NCI-H128 (cell line): ENCODE data around the gene ADPRHL1.
A peak's percentile ranks its signal among the peaks of the same experiment; 100 is the strongest.

Experiments used
- DNase-seq: peaks from one replicate; lab custom pipeline; 2025; ENCODE audit not compliant: unreplicated experiment; lab: John Stamatoyannopoulos, UW

ADPRHL1 gene

DNA sequence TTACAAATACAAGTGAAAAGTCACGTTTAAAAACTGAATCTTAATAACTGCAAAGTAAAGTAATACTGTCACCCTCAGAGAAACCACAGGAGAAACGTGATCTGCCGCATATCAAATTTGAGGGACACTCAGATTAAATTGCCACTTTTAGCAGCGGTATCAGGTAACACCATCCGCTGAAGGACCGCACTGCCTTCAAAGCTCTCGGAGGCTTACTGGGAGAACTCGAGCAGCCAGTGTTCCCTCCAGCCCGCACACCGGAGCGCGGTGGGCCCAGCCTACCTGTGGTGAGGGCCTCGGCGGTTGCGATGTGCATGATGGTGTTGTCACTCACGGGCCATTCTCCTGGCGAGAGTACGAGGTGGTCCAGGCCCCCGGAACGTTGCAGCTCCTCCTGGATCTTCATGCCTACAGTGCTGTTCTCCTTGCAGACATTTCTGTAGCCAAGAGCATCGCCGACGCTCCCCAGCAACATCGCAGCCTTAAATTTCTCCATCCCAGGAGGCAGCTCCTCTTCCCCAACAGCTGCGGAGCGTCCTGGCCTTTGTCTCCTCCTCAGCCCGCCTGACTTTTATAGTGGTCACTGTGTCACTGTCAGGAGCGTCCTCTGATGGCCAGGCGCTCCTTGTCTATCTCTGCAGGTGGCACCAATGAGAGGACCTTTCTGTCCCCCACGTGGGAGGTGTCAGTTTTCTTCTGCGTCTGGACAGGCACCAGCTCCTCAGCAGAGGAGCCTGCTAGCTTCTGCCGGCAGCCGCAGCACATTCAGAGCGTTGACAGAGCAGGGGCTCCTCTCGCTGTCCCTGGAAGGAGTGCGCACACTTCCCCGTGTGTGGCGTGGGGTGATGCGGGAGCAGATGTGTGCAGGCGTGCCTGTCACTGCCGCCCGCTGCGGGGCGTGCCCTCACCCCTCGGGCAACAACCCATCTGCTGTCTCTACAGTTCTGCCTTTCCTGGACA lies at the start of gene ADPRHL1:
Gene ADPRHL1, minus strand, starts transcription at position 547 of the 960 bp plus-strand sequence. Its CDS starts 51 bp downstream, at position 496.
- DNase-seq, result no peak

DNA sequence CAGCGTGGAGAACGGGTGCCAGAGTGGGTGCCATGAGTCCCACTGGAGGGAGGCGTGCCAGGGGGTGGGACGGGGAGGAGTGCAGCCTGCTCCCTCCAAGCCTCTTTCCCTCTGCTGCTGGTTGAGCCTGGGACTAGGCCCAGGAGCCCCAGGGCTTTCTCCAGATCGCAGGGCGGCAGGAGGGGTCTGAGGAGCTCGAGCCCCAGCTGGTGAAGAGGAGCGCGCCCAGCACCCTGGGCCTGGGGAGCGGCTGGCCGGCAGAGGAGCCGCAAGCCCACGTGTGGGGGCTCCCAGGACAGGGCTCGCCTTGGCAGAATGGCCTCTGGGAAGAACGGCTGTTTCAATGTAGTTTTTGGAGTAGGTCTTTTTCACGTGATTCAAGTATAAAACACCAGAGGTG lies 49.4 kb upstream of the ADPRHL1 start:
- no peak for DNase-seq

DNA sequence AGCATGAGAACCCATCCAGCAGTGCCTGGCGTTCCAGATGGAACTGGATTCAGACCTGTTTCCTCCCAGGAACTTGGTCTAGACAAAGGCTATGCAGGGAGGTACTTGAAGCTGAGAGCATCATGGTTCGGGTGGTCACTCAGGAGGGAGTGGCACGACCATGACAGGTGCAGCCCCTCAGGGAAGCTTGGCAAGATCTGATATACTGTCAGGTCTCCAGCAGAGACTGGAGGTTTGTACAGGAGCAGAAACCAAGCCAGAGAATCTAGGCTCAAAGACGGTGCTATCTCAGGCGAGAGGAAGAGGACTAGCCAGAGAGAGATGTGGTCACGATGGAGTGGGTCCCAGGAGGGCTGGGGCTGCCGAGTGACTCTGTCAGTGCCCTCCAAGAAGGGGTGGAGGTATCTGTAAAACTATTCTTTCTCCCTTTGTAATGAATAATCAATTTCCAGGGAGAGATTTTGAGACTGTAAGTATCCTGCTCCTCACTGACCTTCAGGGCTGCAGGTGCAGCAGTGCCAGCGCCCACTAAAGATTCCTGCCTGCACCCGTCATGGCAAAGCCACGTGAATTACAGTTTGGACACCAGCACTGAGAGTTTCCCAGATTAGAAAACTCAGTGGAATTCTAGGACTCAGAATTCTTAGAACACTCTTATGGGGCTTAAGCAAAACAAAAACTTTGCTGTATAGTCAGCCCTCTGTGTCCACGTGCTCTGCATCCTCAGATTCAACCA lies 47.4 kb upstream of the ADPRHL1 start:
- DNase-seq, result no peak

DNA sequence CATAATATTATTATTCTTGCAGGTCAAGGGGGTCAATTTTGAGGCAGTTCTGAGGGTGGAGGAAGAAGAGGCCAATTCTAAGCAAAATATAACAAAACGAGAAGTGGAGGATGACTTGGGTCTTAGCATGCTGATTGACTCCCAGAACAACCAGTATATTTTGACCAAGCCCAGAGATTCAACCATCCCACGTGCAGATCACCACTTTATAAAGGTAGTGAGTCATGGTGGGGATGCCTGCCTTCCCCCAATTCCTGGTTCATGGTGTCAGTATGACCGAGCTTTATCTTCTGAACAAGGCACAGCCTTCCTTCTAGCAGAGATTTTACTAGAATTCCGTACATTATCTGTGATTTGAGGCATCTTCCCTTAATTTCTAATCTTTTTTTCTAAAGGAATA lies 46.6 kb upstream of the ADPRHL1 start:
- DNase-seq, result no peak

DNA sequence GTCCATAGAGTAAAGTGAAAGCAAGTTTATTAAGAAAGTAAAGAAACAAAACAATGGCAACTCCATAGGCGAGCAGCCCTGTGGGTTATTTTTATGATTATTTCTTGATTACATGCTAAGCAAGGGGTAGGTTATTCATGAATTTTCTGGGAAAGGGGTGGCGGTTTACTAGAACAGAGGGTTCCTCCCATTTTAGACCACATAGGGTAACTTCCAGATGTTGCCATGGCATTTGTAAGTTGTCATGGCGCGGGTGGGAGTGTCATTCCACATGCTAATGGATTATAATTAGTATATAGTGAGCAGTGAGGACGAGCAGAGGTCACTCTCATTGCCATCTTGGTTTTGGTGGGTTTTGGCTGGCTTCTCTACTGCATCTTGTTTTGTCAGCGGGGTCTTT lies 45.6 kb upstream of the ADPRHL1 start:
- DNase-seq, result no peak

DNA sequence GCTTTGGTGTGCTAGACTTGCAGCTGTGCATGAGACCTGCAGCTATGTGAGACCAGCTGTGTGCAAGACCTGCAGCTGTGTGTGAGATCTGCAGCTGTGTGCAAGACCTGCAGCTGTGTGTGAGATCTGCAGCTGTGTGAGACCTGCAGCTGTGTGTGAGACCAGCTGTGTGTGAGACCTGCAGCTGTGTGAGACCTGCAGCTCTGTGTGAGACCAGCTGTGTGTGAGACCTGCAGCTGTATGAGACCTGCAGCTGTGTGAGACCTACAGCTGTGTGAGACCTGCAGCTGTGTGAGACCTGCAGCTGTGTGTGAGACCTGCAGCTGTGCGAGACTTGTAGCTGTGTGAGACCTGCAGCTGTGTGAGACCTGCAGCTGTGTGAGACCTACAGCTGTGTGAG lies 43.9 kb upstream of the ADPRHL1 start:
- DNase-seq, result no peak

DNA sequence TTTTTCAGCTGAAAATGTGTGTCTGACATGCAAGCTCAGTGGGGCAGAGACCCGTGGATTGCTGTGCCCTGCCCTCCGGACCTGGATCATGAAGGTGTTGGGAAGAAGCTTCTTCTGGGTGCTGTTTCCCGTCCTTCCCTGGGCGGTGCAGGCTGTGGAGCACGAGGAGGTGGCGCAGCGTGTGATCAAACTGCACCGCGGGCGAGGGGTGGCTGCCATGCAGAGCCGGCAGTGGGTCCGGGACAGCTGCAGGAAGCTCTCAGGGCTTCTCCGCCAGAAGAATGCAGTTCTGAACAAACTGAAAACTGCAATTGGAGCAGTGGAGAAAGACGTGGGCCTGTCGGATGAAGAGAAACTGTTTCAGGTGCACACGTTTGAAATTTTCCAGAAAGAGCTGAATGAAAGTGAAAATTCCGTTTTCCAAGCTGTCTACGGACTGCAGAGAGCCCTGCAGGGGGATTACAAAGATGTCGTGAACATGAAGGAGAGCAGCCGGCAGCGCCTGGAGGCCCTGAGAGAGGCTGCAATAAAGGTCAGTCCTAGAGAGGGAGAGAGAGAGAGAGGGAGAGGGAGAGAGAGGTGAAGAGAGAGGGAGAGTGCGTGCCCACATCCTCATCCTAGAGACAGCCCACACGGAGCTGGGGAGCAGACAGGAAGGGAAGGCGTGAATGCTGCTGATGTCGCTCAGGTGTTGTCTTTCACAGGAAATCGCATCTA lies 42.4 kb upstream of the ADPRHL1 start:
- DNase-seq, result no peak

DNA sequence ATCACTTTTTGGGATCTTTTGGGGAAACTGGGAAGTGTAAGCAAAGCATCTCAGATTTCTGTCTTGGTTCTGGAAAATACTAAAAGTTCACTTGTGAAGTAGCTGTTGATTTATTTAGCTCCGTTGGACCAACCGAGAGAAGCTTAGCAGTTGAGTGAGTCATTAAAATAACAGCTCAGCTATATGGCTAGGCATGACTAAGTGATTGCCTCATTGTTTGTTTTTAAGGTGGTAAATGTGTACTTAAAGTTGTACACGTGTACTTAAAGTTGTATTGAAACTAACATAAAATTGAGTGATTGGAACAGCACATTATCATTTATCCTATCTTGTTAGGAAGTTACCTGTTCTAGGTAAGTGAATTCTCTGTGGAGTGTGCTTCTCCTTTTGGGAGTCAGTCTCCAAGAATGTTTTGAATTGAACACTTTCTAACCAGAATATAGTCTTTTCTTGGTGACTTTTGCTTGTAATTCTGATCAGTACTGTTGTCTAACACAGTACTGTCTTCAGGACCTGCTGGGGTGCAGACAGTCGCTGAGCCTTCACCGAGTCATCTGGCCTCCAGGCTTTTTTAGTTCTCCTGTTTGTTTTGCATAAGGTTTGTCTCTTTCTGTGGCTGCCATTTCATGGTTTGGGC lies 40.1 kb upstream of the ADPRHL1 start:
- DNase-seq, result no peak

DNA sequence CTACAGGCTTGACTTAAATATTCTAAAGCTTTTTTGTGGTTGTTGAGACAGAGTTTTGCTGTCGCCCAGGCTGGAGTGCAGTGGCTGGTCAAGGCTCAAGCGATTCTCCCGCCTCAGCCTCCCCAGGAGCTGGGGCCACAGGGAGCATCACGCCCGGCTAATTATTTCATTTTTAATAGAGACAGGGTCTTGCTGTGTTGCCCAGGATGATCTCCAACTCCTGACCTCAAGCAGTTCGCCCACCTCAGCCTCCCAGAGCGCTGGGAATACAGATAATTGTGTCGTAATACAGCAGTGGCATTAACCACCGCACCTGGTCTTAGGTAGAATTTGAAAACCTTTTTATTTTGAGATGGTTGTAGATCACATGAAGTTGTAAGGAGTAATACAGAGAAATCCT lies 38.7 kb upstream of the ADPRHL1 start:
- DNase-seq, result no peak

DNA sequence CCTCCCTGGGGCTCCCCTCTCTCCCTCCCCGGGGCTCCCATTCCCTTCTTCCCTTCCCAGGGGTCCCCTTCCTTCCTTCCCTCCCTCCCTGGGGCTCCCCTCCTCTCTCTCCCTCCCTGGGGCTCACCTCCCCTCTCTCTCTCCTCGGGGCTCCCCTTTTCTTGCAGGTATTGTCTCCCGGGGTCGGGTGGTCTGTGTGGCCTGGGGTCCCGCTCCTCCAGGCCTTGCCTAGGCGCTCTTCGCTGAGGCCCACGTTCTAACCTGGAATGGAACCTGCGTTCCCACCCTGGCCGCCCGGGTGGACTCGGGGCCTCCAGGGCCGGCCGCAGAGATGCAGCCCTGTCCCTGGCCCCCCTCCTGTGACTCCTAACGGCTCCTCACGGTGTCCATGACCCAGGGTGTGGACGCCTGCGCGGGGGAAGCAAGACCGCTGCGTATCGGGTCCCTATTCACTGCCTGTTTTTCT lies 38.2 kb upstream of the ADPRHL1 start:
- no peak for DNase-seq

DNA sequence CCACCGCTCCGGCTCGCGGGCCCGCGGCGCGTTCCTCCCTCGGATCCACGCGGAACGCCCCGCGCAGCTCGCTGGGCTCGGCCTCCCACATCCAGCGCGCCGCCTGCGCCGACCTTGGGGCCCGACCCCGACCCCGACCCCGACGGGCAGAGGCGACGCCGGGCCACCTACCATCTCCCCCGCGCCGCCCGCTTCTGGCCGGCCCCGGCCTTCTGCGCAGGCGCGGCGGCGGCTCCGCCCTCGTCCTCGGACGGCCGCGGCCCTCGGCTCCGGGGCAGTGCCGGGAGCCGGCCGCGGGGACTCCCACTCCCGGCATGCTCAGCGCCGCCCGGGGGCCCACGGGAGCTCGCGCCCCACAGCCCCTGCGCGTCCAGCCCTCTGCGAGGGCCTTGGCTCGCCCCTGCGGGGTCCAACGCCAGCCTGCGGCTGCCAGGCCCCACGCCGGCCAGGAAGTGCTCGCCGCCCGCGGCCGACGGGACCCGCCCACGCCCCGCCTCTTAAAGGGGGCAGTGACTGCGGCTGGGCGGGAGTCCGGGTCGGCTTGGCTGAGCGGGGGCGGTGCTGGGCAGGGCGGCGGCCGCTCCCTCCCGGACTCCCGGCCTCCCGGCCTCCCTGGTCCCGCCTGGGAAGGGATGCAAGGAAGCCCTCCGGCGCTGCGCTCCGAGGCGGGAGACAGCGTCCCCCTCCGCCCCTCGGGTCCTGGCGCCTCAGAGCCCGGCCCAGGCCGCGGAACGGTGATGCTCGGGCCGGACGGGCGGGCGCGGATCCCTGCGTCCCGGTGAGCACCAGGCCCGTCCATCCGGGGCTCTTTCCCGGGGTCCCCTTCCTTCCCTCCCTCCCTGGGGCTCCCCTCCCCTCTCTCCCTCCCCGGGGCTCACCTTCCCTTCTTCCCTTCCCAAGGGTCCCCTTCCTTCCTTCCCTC lies 37.5 kb upstream of the ADPRHL1 start, which contains the start of gene DCUN1D2:
Gene DCUN1D2, minus strand, starts transcription at position 216 of the 922 bp plus-strand sequence. Its CDS starts 42 bp downstream, at position 174.
- DNase-seq, result peak; percentile 63

DNA sequence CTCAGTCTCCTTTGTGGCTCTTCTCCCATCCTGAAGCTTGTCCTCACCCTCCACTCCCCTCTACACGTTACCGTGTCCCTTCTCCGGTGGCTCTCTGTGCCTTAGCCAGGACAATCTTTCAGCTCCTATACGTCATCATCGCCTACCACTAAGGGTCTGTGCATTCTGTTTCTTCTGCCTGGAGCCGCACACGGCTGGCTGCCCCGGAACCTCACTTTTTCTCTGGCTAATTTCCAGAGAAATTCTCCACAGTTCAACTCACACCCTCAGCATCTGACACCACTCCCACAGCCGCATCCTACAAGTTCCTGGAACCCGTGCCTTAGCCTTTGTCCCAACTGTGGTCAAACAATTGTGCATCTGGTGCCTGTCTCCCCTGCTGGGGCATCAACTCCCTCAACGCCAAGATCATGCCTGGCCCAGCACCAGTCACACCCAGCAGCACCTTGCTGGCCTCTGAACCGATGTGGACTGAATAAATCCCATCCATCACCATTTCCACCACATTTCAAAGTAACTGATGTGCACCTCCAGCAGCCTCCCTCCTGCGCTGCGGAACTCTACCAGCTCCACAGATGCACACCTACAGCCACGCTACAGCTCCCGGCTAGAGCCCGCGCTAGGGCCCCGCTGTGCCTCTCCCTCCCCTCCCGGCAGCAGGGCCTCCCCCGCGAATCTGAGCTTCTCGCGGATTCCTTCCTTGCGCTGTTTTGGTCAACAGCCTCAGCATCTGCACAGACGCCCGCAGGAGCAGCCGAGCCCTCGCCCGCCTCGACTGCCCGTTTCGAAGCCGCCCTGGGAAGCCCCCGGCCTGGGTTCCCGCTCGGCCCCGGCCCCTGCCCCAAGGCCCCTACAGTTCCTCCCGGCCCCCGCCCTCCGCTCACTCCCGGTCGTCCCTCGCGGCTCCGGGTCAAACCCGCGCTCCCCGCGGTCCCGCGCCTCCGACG lies 36.5 kb upstream of the ADPRHL1 start:
- peak; percentile 17 for DNase-seq

DNA sequence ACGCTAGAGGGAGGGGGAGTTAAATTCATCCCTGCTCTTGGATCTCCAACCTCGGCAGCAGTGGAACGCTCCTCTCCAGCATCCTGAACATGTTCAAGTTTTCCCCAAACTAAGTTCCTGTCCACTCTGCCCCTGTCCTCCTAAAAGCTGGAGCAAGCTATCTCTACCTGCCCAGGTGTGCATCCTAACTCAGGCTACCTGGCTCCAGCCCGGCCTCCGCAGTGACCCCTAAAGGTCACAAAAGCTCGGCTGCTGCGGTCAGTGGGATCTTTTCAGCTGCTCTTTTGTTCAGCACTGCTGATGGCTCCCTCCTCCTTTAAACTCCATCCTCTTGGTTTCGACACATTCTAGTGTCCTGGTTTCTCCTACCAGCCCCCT lies 35.9 kb upstream of the ADPRHL1 start:
- DNase-seq, result no peak

DNA sequence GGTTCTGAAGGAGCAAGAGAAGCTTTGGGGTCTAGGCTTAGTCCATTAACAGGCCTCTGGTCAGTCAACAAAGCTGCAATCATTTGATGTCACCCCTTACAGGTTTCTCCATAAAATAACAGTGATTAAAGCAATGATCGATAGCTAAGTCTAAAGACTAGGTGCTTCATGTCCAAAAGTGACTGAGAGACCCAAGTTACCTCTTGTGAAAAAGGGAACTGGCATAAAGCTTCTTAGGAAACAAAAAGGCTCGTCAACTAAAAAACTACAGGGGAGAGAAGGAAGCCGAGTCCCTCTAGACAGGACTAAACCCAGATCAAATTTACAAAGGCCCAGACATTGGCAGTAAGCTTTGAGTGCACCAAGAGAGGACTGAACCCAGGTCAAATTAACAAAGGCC lies 35.0 kb upstream of the ADPRHL1 start:
- DNase-seq, result no peak

DNA sequence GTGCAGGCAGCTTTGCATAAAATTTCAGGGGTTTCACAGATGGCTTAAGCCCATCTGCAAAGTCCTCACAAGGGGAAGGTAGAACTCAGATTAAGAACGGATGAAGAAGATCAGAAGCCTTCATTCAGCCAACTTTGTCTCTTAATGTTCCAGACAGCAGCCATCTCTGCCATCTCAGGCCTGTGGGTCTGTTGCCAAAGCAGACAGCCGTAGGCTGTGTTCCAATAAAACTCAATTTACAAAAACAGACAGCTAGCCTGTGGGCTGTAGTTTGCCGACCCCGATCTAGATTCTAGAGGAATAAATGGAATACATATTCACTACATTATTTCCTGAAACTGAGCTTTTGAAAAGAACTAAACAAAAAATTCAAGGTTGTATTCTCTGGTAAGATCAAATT lies 33.4 kb upstream of the ADPRHL1 start:
- no peak for DNase-seq

DNA sequence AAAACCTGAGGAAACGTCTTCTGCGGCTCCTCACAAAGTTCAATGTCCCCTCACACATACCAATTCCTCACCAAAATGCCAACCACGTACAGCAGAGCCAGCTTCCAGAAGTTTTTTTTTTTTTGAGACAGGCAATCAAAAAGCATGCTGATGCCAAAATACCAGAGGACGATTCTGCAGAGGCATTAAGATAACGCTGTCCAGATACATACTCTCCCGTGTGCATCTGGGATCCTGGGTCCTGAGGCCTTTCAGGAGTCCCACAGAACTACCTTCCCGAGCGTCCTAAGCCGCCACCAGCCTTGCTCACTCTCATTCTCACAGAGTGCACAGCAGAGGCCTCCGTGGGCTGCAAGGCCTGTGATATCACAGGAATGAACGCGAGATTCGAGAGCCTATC lies 32.3 kb upstream of the ADPRHL1 start:
- DNase-seq, result no peak

DNA sequence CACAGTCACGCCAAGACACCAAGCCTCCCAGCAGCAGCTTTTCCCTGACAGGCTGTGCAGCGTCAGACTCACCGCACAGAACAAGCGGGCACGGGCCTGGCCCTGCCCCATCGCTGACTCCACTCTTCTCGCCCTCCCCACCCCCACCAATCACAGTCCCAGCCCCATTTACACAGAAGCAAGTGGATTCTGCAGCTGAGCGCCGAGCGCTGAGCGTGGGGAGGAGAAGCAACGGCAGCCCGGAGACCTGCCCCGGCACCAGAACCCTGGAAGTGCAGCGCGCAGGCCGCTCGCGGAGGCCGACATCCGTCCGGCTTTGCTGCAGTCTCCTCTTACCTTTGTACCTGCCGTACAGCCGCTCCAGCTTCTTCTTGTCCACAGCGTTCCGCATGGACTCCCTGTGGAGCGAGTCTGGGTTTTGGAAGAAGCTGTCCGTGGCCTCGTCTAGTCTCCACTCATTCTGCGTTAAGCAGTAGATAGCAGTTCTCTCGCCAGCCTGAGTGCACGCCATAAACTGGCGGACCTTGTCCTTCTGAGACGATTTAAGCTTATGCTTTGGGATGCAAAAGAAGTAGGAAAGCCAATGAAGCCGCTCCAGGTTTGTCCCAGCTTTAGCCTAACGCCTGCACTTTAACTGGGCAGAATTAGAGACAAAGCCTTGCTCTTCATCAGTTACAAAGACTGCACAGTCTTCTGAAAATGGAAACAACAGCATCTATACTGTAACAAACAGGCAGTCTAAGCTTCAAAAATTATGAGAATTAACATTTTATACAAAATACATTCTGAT lies 30.4 kb upstream of the ADPRHL1 start:
- no peak for DNase-seq

DNA sequence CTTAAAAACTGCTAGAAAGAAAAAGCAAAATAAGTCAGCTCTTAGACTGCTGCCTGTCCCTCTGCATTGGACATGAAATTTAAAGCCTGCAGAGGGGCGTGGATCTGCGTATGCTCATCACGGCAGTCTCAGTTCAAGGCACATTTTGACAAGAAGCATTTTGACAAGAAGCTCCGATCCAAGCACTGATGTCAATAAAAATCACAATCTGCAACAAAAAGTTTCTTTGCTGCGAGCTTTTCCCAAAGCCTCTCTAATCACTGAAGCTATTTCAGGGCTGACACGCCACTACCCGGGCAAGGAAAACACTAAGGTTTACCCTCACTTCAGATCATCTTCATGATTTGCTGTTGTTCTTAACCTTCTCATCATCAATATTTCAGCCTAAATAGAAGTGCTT lies 29.8 kb upstream of the ADPRHL1 start:
- no peak for DNase-seq
